ENCODE measurements around the gene OR2M5.

The OR2M5 gene

GRCh38 chr1:248144513-248145198, at the start of gene OR2M5:
Gene OR2M5 (plus strand): TSS chr1:248145148. CDS start chr1:248145148, 0 bp downstream.
- no peak for DNase-seq (ENCODE audit: low read depth)

DNA sequence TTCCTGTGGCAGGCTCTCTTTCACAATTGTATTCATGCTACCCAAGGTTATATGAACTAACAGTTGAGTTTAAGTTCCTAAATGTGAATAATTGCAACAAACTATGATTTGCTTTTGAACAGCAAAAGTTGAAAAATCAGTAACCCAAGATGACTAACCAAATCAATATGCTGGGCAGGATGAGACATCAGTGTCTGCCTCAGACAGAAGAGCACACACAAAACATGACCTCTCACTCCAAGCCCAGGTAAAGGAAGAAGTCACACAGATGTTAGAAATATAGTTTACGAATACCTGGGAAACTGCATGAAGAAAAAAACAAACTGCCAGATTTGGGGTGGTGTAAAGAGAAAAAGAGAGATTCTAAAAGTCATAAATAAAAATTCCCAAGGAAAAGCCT, 46.4 kb upstream of the OR2M5 start:
- no peak for DNase-seq (ENCODE audit: low read depth)

DNA sequence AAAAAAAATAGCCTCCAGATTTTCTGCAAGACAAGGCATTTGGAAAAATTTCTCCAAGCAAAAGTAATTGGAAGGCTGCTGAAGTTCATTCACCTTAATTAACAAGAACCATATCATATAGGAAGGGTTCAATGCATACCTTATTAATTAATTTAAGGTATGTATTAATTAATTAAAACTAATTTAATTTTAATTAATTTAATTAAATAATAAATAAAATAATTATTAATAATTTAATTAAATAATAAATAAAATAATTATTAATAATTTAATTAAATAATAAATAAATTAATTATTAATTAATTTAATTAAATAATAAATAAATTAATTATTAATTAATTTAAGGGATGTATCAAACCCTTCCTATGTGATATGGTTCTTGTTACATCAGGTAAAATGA, 42.1 kb upstream of the OR2M5 start:
- DNase-seq (ENCODE audit: low read depth), result no peak

- DNase-seq (ENCODE audit: low read depth), result no peak
These were observed 33.8 kb upstream of the OR2M5 start for GRCh38 chr1:248111157-248111556.

DNA sequence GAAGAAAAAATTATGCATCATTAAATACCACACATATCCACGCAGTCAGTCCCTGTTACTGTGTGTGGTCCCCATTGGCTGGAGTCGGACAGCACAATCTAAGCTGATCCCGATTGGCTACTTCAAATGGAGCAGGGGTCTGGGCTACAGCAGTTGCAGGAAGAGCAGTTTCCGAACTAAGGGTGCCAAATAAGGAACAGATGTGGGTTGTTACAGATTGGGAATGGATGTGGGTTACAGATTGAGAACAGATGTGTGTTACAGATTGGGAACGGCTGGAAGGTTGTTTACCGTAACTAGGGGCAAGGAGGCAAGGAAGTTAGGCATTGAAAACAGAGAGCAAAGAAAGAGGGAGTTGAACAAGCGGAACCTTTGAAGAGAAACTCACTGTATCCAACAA, 30.1 kb upstream of the OR2M5 start:
- no peak for DNase-seq (ENCODE audit: low read depth)

- DNase-seq (ENCODE audit: low read depth), result no peak
These were observed 17.3 kb upstream of the OR2M5 start for GRCh38 chr1:248127653-248128052.

DNA sequence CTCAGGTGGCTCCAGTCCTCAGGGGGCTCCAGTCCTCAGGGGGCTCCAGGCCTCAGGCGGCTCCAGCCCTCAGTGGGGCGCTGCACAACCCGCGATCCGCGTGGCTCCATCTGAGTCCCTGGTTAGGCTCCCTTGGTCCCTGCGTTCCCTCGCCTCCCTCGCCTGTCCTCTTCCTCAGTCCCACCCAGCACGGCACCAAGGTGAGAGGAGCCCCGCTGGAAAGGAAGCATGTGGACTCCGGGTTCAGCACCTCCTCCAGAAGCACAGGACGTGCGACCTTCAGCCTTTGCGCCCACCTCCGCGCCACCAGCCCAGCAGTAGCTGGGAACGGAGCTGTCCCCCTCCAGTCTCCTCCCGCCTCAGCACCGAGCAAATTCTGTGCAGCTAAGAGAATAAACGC, 8.1 kb upstream of the OR2M5 start:
- no peak for DNase-seq (ENCODE audit: low read depth)

DNA sequence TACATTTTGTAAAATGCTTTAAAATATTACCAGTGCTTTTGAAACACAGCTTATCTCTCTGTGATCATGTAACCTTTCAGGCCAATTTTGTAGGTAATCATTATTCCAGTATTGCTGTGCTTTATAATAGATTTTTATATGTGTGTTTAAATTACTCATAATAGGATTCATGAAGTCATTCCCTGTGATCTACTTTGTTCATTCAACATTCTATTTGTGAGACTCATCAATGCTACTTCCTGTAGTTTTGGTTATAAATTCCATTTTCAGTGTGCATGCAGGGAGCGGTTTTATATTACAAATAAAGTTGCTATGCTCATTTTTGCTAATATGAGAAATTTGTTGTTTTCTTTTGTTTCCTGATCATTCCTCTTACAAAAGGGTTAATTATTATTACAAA, 4.1 kb upstream of the OR2M5 start:
- DNase-seq (ENCODE audit: low read depth), result no peak

- DNase-seq (ENCODE audit: low read depth), result no peak
These were observed 1.6 kb upstream of the OR2M5 start for GRCh38 chr1:248143311-248143710.

- DNase-seq (ENCODE audit: low read depth), result no peak
These were observed 7.3 kb downstream of the OR2M5 start for GRCh38 chr1:248152056-248152827.

DNA sequence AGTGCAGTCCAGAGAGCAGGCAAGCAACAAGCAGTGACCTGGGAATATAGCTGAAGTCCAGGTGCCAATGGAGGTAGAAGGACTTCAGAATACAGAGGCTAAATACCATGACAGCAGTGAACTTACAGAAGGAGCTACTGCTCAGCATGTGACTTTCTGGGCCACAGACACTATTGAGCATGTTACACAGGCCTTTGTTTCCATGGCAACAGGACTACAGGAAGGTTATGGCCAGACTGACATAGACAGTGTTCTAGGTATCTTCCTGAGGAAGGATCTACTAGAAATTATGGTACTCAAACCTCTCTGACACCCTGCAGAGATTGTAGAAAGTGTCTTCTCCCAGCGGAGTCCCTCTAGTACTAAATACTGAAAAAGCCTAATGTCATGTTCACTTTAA, 11.0 kb downstream of the OR2M5 start:
- no peak for DNase-seq (ENCODE audit: low read depth)

GRCh38 chr1:248158758-248159157, 13.8 kb downstream of the OR2M5 start:
- DNase-seq (ENCODE audit: low read depth), result no peak

GRCh38 chr1:248164031-248164430, 19.1 kb downstream of the OR2M5 start:
- no peak for DNase-seq (ENCODE audit: low read depth)

- no peak for DNase-seq (ENCODE audit: low read depth)
These were observed 20.2 kb downstream of the OR2M5 start for GRCh38 chr1:248165186-248165585.

- no peak for DNase-seq (ENCODE audit: low read depth)
These were observed 29.6 kb downstream of the OR2M5 start, which contains the start of gene OR2M2 for GRCh38 chr1:248174521-248174920. Gene OR2M2 (plus strand): TSS chr1:248174821. CDS start chr1:248179986, 5,165 bp downstream.

DNA sequence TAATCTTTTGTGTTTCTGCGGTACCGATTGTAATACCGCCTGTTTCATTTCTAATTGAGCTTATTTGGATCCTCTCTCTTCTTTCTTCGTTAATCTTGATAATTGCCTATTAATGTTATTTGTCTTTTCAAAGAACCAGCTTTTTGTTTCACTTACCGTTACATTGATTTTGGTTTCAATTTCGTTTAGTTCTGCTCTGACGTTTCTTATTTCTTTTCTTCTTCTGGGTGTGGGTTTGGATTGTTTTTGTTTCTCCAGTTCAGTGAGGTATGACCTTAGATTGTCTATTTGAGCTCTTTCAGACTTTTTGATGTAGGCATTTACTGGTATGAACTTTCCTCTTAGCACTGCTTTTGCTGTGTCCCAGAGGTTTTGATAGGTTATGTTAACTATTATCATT, 39.0 kb downstream of the OR2M5 start:
- no peak for DNase-seq (ENCODE audit: low read depth)

DNA sequence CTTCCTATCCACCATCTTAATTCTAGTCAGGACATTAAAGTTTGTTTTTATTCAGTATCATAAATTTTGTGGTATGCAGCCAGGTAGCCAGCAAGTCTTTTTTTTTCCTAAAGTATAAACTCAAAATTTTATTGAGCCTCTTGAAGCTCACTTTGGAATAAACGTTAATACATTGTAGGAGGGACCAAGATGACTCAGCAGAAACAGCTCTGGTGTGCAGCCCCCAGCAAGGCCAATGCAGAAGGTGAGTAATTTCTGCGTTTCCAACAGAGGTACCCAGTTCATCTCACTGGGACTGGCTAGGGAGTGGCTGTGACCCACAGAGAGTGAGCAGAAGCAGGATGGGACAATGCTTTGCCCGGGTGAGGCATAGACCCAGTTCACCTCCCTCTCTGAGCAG, 42.4 kb downstream of the OR2M5 start:
- no peak for DNase-seq (ENCODE audit: low read depth)

- DNase-seq (ENCODE audit: low read depth), result no peak
These were observed 44.1 kb downstream of the OR2M5 start for GRCh38 chr1:248189026-248189425.

DNA sequence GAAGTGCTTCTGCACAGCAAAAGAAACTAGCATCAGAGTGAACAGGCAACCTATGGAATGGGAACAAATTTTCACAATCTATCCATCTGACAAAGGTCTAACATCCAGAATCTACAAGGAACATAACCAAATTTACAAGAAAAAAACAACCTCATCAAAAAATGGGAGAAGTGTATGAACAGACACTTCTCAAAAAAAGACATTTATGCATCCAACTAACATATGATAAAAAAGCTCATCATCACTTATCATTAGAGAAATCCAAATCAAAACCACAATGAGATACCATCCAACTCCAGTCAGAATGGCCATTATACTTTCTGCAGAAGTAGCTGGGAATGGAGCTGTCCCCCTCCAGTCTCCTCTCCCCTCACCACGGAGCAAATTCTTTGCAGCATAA, 49.2 kb downstream of the OR2M5 start:
- no peak for DNase-seq (ENCODE audit: low read depth)
